Measurements from ENCODE around the gene FILIP1L.
"Not testable (repeated sequence)": the region's sequence is repeated elsewhere in the genome, so short reads cannot be mapped to it uniquely, and the experiment has no call there.

The FILIP1L gene

GRCh38 chr3:99859825-99860224 is 254.5 kb downstream of the FILIP1L start:
- peak; percentile 49 for DNase-seq

- no peak for DNase-seq
Observed at GRCh38 chr3:99858469-99858868, 255.8 kb downstream of the FILIP1L start.

- DNase-seq, result no peak
Observed at GRCh38 chr3:99857278-99857677, 257.0 kb downstream of the FILIP1L start.

GRCh38 chr3:99856437-99857220 is 257.7 kb downstream of the FILIP1L start:
- DNase-seq, result no peak

- no peak for DNase-seq
Observed at GRCh38 chr3:99855900-99856299, 258.4 kb downstream of the FILIP1L start.

GRCh38 chr3:99854756-99855298 is 259.5 kb downstream of the FILIP1L start:
- no peak for DNase-seq

- no peak for DNase-seq
Observed at GRCh38 chr3:99852851-99853250, 261.4 kb downstream of the FILIP1L start.

GRCh38 chr3:99851955-99852354 is 262.3 kb downstream of the FILIP1L start:
- DNase-seq, result no peak

- DNase-seq, result no peak
Observed at GRCh38 chr3:99850608-99851007, 263.7 kb downstream of the FILIP1L start.

- DNase-seq, result no peak
Observed at GRCh38 chr3:99848433-99848832, 265.9 kb downstream of the FILIP1L start.

- DNase-seq, result no peak
Observed at GRCh38 chr3:99846477-99847160, 267.7 kb downstream of the FILIP1L start.

- DNase-seq, result no peak
Observed at GRCh38 chr3:99845999-99846398, 268.3 kb downstream of the FILIP1L start.

GRCh38 chr3:99845331-99845730 is 269.0 kb downstream of the FILIP1L start:
- no peak for DNase-seq

GRCh38 chr3:99843590-99844258 is 270.6 kb downstream of the FILIP1L start:
- DNase-seq, result peak; percentile 60

GRCh38 chr3:99842826-99843589 is 271.3 kb downstream of the FILIP1L start:
- peak; percentile 71 for DNase-seq

GRCh38 chr3:99841949-99842348 is 272.4 kb downstream of the FILIP1L start:
- DNase-seq, result not testable (repeated sequence)

- no peak for DNase-seq
Observed at GRCh38 chr3:99839613-99840012, 274.7 kb downstream of the FILIP1L start.

- DNase-seq, result no peak
Observed at GRCh38 chr3:99838755-99839154, 275.5 kb downstream of the FILIP1L start.

- DNase-seq, result no peak
Observed at GRCh38 chr3:99837715-99838114, 276.6 kb downstream of the FILIP1L start.

- no peak for DNase-seq
Observed at GRCh38 chr3:99836681-99837080, 277.6 kb downstream of the FILIP1L start.

GRCh38 chr3:99834211-99834957 is 279.9 kb downstream of the FILIP1L start:
- DNase-seq, result no peak

- no peak for DNase-seq
Observed at GRCh38 chr3:99833617-99834205, 280.6 kb downstream of the FILIP1L start.

Measured in NCI-H446 treated with DMSO at 0.1 percent for 48 hours (cell line).